Stimulated activated naive CD4-positive, alpha-beta T cell (primary cell): ENCODE results near the gene MGRN1.

Experiments
- DNase-seq, 6 experiments: peaks; one replicate each; lab custom pipeline; 2025; lab: John Stamatoyannopoulos, UW

The MGRN1 gene

DNA sequence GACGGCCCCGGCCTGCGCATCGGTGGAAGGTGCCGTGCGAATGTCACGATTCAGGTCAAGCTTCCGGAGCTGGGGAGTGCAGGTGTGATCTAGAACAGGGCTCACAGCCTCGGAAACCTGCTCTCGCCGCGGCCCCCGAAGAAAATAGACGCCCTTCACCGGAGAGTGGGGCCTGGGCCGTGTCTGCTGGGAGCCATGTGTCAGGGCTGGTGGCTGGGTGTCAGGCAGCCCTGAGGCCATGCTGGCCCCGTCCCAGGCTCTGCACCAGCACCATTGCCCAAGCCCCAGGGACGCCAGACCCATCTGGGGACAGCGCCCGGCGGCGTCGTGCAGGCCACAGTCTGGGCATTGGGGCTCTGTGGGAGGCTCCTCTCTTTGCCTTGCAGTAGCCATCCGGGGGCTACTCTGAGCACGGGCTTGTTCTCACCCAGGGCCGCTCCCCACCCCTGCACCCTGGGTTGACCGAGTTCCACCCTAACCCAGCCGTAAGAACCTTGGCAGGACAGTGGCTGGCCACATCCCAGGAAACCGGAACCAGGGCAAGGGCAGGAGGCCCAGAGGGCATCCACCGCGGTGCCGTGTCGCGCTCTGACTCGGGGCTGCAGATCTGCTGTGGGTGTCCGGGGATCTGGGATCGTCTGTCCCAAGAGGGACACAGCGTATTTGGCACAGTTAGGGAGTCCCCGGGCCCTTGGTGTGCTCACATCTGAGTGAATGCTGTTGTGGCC lies 63.5 kb downstream of the MGRN1 start:
- no peak for DNase-seq

DNA sequence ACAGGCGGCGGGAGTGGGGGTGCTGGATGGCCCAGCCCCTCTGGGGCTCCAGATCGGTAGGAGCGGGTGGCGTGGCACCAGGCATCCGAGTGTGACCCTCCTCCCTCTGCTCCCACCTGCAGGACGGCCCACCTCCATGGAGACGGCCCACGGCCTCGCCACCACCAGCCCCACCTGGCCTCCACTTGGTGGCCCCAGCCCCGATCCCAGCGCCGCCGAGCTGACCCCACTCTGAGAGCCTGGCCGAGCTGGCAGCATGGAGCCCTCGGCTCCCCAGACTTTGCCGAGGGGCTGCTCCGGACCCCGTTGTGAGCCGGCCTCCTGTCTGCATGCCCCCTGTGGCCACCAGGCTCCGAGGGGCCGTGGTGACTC lies 64.0 kb downstream of the MGRN1 start:
- no peak for DNase-seq

DNA sequence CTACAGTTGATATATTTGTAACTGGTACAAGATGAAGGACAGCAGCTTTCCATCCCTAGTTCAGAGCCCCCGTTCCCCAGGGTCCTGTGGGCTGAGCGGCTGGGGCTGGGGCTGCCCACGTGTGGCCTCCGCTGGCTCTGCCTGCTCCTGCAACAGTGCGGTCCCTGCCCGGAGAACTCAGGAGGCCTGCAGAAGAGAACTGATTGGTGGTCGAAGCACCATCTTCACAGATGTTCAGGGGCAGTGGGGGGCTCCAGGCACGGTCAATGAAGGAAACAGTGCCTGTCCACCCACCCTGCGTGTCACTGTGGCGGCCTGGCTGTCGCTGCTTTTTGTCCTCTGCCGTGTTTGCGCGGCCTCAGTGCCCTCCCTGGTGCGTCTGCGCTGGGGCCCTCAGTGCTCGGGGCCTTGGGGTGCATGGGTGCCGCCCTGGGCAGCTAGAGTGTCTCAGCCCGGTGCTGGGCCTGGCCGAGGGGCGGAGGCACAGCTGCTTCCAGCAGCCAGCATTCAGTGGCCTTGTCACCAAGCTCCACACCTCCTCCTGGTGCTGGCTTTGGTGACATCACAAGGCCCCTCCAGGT lies 64.6 kb downstream of the MGRN1 start:
- no peak for DNase-seq

DNA sequence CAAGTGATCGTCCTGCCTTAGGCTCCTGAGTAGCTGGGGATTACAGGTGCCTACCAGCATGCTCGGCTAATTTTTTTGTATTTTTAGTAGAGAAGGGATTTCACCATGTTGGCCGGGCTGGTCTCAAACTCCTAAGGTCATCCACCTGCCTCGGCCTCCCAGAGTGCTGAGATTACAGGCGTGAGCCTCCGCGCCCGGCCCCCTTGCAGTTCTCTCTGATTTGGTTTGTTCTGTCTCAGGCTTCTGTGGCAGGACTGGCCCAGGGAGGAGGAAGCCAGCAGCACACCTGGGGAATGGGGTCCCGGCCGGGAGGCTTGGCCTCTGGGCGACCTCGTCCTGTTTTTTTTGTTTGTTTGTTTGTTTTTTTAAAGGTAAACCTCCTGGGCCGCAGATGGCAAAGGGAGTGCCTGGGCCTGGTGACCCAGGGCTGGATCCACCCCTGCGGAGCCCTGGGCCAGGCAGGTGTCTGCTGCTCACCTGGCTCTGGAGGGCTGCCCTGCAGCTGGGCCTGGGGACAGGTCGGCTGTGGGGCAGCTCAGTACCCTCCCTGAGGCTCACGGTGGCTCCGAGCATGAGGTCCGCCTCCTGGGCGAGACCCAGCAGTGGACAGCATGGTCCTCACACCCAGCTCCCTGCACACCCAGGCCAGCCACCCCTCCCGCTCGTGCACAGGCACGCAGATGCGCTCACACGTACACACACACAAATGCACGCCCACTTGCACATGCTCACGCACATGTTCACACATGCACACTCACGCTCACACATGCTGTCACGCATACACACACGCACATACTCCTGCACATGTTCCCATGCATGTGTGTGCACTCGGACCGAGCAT lies 65.5 kb downstream of the MGRN1 start:
- no peak for DNase-seq

DNA sequence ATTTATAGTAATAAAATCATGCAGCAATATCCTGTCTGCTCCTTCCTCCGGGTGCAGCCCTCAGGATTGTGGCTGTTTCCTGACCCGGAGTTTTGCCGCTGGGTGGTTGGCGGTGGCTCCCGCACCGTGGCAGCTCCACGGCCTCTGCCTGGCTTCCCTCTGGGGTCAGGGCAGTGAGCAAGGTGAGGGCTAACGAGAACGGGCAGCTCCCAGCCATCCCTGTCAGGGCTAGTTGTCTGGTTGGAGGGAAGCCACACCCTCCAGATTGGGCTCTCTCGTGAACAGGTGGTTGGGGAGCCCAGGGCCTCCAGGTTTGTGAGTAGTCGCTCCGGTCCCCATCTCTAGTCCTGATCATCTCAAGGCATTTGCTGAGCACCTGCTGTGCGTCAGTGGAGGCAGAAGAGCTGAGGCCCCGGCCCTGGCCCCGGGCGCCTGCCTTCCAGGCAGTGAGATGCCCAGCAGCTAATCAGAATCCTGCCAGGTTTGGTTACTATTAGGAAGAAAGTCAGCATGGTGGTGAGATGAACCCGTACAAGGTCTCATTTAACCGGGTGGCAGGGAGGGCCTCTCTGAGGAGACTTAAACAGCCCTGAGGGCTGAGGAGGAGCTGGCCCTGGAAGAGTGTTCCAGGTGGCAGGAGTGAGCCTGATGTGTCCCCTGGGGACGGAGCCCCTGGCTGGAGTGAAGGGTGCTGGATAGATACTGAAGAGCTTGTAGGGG lies 66.5 kb downstream of the MGRN1 start:
- DNase-seq = no peak

DNA sequence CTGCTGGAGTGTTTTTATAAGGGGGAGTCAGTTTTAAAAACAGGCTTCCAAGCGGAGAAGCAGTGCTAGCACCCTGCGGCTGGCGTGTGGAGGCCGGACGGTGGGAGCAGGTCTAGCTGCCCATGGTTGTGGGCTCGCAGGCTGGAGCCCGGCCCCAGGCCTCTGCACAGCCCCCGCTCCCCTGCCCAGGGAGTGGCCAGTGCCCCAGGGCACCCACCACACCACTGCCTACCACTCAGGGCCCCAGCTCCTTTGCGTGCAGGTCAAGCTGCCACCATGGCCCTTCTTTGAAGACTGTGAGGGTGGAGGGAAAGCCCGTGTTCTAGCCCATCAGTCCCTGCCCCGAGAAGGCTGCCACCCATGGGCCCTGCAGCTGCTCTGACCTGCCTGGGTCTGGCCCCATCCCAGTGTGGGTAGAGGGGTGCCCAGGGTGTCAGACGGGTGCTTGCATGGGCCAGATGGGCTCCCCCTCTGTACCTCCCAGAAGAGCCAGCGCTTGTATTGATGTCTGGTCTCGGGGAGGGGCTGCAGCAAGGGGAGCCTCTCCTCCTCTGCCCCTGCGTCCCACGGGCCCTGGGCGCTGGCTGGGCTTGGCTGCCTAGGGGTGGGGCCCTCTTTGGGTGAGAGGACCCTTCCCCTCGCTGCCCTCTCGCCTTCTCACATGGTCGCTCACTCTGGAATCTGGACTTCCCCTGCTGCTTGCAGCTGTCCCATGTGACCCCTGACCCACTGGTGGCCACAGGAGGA lies 67.2 kb downstream of the MGRN1 start:
- no peak for DNase-seq

DNA sequence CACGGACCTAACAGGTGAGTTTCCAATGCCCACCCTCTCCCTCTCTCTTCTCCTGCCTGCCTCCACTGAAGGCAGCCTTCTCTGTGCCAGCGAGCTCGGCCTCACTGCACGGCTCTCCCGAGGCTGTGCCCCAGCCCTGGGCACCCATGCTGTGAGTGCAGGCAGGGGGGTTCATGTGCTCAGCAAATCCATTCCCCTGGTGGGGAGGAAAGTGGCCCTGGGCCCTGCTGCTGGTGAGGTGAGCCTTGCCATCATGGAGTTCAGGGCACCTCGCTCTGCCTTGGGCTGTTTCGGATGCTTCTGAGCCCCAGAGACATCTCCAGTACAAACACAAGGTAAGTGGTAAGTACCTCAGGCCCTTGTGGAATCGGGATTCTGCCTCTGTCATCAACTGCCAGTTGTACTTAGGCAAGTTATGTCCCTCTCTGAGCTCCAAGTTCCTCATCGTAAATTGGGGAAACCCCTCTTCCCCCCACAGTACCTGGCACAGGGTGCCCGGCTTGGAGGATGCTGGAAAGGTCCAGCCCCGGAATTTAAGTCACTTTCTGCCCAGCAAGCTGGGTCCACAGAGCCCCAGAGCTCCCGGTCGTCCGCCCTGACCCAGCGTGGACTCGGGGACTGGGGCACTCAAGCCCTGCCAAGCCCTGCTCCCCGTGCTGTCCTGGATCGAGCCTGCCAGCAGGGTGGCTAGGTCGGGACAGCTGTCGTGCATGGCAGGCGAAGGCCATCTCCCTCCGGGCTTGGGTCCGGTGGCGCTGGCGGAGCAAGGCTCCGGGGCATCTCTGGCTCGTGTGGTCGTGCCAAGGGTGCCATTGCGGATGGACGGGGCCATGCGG lies 68.1 kb downstream of the MGRN1 start:
- DNase-seq = peak in 2 of 6 experiments; percentile 34 to 54

DNA sequence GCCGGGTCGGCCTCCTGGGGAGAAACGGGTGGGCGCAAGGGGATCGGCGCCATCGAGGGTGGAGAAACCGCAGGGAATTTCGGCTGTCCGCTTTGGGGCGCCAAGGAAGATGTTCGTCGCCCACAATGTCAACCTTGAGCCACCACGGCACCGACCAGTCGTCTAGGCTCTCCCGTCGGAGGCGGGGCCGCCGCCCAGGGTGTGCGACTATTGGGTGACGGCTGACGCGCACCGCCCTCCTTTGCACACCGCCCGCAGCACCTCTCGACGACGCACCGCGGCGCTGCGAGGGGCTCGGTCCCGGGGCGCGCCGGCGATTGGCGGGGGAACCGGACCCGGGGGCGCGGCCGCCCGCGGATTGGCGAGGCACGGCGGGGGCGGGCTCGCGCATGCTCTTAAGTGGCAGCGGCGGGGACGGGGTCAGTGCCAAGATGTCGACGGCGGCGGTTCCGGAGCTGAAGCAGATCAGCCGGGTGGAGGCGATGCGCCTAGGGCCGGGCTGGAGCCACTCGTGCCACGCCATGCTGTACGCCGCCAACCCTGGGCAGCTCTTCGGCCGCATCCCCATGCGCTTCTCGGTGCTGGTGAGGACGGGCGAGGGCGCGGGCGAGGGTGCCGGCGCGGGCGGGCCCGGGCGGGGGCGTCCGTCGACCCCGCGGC lies 68.8 kb downstream of the MGRN1 start, which contains the start of gene NUDT16L1:
TSS of gene NUDT16L1 (plus strand) at position 267 of the 660 bp plus-strand sequence. CDS start at position 432, 165 bp downstream.
- DNase-seq = peak; percentile 93 to 98 (median 96)

DNA sequence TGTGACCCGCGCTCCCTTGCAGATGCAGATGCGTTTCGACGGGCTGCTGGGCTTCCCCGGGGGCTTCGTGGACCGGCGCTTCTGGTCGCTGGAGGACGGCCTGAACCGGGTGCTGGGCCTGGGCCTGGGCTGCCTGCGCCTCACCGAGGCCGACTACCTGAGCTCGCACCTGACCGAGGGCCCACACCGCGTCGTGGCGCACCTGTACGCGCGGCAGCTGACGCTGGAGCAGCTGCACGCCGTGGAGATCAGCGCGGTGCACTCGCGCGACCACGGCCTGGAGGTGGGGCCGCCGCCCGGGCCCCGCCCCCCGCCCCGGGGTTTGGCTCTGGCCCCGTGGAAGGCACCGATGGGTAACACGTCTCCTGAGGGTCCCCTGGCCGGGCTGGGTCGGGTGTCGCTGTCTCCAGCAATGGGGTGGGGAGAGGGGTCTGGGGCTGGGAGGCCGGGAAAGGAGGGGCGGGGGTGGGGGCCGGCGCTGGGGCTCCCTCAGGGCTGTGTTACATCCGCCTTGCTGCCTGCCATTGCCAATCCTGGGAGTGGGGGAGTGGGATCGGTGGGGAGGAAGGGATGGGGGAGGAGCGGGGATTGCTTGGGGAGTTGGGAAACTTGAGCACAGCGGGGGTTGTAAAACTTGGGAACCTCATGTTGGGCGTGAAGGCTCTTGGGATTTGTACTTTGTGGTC lies 69.5 kb downstream of the MGRN1 start:
- peak; percentile 30 to 78 (median 62) for DNase-seq

DNA sequence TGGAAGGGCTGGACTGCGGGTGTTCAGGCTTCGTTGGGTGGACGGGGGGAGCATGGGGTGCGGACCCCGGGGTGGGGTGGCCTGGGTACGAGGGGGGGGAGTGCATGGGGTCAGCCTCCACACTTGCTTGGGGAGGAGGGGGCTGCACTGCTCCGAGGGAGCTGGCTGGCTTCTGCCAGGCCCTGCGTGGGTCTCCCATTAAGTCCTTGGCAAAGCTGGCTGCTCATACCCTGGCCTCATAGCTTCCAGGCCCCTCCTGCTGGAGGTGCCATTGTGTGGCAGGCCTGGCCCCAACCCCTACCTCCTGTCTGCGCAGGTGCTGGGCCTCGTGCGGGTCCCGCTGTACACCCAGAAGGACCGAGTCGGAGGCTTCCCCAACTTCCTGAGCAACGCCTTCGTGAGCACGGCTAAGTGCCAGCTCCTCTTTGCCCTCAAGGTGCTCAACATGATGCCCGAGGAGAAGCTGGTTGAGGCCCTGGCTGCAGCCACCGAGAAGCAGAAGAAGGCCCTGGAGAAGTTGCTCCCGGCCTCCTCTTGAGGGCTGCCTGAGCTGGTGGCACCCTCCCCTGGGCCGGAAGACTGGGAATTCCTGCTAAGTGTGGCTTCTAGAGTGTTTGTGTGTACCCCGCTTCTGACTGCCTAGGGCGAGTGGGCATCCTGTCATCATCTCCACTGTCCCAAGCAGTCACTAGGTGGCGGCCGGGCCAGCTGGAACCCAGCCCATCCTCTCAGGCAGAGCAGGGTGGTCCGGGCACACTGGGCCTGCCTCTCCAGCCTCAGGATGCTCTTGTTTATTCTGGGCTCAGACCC lies 70.2 kb downstream of the MGRN1 start:
- no peak for DNase-seq

DNA sequence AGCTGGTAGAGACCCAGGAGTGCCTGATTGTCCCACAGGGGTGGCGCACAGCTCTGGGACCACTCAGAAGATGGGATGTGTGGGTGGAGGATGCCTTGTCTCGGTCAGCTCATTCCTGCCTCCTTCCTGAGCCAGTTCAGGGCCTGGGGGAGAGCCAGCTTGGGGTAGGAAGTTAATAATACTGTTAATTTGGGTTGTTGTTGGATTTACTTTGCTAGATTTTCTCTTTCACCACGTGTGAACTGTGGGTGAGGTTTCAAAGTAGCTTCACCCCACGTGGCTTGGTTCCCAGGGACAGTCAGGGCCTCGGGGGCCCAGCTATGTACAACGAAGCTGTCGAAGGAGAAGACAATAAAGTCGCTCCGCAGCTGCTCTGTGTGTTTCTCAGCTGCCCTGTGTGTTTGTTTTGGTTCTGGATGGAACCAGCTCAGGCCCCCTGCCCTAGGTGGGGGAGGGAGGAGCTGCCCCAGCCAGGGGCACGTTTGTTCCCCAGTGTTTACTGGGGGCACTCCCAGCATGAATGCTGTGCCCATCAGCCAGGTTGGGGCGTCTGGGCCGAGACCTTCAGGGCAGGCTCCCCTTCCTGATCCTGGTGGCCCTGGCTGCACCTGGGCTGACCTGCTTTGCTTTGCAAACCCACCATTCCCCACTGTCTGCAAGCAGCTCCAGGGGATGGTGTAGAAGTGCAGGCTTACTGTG lies 71.0 kb downstream of the MGRN1 start:
- DNase-seq = no peak

DNA sequence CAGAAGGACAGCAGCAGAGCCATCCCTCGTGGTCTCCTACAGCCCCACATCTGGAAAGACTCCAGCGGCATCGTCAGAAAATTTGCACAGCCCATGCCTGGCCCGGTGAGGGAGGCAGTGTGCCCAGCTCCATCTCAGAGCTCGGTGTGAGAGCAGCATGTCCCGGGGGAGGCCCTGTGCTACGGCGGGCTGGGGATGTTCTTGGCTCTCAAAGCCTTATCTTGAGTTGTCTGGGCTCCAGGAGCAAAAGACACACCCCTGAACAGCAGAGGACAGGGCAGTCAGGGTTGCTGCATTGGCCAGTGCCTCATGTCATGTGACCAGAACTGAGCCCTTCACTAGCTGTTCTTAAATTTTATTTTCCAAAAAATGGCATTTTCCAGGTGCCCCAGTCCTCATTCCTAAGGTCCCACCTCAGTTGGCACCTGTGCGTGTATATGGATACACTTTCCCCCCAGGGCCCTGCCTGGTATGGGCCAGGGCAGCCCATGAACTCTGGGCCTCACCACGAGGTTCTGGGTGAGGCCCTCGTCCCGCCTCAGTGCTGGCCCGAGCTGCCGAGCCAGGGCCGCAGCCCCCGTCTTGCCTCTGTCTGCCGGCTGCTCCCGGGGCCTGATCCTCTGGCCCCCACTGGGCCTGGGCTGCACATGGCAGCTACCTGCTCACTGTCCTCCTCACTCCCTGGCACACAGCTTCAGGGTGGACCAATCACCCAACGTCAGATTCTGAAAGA lies 71.7 kb downstream of the MGRN1 start:
- DNase-seq = no peak

DNA sequence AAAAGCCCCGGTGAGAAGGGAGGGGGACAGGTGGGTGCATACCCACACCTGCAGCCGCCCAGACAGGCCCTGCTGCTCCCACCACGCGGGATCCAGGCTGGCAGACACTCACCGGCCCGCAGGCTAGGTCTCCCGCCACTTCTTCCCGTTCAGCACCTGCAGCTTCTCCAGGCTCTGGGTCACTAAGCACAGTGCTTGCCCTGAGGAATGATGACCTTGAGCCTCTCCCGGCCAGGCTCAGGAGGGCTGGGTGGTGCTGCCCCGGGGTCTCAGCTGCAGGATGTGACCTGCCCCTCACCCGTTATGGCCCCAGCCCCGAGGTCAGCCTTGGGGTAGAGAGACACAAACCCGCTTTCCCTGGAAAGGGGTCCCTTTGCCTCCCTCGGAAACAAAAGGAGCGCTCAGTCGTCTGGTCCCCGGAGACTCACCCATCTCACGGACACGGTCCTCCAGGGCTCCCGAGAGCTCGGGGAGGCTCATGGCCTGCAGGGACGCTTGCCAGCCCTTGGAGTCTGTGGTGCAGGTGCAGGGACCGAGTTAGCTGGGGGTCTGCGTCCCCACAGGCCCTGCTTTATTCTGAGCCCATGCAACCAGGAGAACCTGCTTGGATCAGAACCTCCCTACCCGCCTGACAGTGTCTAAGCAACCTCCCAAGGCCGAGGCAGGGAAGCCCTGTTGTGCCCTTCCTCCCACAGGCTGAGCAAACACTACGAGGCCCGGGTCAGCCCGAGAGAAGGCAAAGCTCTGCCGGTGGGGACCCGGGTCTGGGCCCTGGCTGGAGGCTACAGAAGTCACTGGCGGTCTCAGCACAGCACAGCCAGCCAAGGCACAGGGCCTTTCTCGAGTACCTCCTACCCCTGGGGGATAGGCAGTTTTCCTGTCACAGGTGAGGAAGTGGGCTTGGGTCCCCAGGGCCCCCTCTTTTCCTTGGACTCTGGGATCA lies 72.5 kb downstream of the MGRN1 start:
- DNase-seq = no peak

DNA sequence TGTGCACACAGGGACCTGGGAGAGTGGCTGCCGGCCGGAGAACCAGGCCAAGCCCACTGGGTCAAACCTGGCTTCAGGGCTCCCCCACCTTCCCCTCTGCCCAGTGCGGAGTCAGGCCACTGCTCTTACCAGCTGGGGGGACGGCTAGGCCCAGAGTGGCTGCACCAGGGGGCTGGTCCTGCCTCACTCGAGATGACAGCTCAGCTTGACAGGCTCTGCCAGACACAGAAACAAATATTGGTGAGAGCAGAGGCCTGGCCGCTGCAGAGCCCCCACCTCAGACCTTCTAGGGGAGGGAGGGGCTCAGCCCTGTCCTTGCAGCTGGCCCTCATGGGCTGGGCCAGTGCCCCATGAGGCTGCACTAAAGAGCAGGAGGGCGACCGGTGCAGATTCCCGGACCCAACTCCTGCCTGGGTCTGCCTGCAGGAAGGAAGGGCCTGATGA lies 73.2 kb downstream of the MGRN1 start:
- DNase-seq = no peak

DNA sequence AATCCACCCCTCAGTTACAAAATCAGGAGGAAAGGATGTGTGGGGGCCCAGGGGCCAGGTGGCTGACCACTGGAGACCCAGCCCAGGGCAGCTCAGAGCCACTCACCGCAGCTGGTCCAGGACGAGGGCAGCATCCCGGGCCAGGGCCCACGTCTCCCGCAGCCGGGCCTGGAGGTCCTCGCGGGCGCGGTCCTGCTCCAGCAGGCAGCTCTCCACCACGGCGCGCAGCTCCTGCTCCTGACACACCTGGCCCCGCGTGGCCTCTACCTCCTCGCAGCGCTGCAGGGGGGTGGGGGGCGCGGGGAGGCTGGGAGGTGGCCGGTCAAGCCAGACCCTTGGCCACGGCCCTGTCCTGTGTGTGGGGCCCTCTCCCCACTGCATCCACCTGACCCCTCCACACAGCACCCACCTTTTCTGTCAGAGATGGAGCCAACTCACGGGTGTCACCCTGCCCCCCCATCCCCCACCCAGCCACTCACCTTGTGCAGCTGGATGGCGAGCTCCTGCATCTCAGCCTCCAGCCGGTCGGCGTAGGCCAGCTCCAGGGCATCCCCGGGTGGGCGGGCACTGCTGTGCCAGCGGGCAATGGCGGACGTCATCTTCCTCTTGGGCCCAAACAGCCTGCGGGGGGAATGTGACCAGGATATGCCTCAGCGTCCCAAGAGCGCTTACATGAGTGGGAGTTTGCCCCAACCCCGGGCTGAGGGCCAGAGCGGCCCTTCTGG lies 73.9 kb downstream of the MGRN1 start:
- no peak for DNase-seq
